ENCODE results near the gene ZDHHC13. TPM values are rescaled to one million over a fixed set of nuclear protein-coding genes. Genes with fewer than 3 reads are reported as not detected.

Gene ZDHHC13
- total RNA-seq, 1 experiment from 2014 or later = 8.3 TPM

DNA sequence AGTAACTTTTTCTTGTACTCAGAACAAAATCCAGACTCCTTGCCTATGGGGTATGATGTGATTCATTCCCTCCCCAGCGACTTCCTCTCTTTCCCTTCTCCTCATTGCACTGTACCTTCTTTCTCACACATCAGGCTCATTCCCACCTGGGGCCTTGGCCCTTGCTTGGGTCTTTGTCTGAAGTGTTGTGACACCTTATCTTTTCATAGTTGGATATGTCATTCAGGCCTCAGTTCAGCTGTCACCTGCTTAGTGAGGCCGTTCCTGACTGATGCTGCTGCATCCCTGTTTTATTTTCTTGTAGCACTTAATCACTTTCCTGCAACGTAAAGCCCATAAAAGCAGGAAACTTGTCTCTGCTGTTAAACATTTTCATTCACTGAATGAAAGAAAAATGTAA is 39.9 kb downstream of the ZDHHC13 start:
- H3K9me3 Mint-ChIP-seq (ENCODE audit: unreplicated experiment) = no peaks in the 10 kb centered on the region
- CTCF ChIA-PET = interaction anchor here (0.6 kb wide), 1 partner anchor 9 kb away, joined by 5 read pairs; no protein-coding TSS in a partner anchor

DNA sequence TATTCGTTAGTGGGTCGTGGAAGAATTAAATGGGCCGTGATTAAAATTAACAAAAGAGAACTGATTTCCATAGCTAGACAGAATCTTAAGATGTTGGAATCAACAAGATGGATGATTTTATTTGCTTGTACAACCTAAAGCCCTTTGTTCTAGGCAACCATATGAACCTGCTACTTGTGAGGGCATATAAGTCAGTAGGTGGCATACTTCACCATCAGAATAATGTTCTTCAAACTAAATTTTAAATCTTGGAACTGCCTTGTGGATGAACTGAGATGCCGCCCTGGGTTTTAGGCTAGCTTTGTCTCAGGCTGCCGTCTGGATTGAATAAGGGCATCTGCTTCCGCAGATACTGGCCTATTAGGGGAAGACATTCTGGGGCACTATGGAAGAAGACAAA is 43.9 kb downstream of the ZDHHC13 start:
- peak; percentile 3 for DNase-seq (ENCODE audit: unreplicated experiment)

More for the DNA sequence above, 39.9 kb downstream of the ZDHHC13 start:
- POLR2A ChIA-PET = no interaction called here
- no TSS peak for BruUV-seq (replicated peaks)
- no peak overlapping the region for H3K4me3 Mint-ChIP-seq (ENCODE audit: unreplicated experiment)
- no peak for DNase-seq (ENCODE audit: unreplicated experiment)
- no peaks in the 10 kb centered on the region for H3K4me1 Mint-ChIP-seq (ENCODE audit: insufficient read depth, unreplicated experiment)
- peaks cover 23% of the 10 kb centered on the region for H3K36me3 Mint-ChIP-seq (ENCODE audit: insufficient read depth, unreplicated experiment)
- no peak overlapping the region for H3K27ac Mint-ChIP-seq (ENCODE audit: low read depth, unreplicated experiment)
- TF ChIP-seq, protein P1, sequence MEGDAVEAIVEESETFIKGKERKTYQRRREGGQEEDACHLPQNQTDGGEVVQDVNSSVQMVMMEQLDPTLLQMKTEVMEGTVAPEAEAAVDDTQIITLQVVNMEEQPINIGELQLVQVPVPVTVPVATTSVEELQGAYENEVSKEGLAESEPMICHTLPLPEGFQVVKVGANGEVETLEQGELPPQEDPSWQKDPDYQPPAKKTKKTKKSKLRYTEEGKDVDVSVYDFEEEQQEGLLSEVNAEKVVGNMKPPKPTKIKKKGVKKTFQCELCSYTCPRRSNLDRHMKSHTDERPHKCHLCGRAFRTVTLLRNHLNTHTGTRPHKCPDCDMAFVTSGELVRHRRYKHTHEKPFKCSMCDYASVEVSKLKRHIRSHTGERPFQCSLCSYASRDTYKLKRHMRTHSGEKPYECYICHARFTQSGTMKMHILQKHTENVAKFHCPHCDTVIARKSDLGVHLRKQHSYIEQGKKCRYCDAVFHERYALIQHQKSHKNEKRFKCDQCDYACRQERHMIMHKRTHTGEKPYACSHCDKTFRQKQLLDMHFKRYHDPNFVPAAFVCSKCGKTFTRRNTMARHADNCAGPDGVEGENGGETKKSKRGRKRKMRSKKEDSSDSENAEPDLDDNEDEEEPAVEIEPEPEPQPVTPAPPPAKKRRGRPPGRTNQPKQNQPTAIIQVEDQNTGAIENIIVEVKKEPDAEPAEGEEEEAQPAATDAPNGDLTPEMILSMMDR (IDR thresholded peaks at IDR 0.05; ENCODE audit: unreplicated experiment) = no peak
- no peaks in the 10 kb centered on the region for H3K27me3 Mint-ChIP-seq (ENCODE audit: insufficient read depth, unreplicated experiment)
- intact Hi-C loops (cut with micrococcal nuclease) = no loop called here

DNA sequence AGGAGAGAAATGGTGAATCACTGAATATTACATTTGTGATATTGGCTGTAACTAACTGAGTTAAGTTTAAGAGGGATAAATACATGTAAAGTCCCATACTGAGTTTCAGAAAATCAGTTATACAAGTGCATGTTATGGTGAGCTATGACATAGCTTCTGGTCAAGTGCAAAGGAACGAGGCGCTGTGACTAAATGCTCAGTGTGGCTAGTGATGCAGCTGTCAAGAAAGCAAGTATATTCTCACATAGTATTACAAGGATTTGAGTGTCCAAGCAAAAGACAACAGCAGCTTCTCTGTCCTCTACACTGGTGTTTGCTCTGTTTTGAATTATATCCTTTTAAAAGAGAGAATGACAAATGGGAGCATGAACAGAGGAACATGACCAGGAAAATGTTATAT is 44.7 kb downstream of the ZDHHC13 start:
- peaks cover 24% of the 10 kb centered on the region for H3K36me3 Mint-ChIP-seq (ENCODE audit: insufficient read depth, unreplicated experiment)
- no peaks in the 10 kb centered on the region for H3K9me3 Mint-ChIP-seq (ENCODE audit: unreplicated experiment)
- BruUV-seq (replicated peaks) = no TSS peak
- ChIA-PET POLR2A (no interaction called here), CTCF (interaction anchor here (0.8 to 2.9 kb wide), 6 partner anchors 9 to 393 kb away, joined by 3 to 12 read pairs (median 5); no protein-coding TSS in a partner anchor)
- H3K4me1 Mint-ChIP-seq (ENCODE audit: insufficient read depth, unreplicated experiment) = no peaks in the 10 kb centered on the region
- intact Hi-C loops (cut with micrococcal nuclease) = loop anchor here (10.0 kb wide), 1 partner anchor 153 kb away; no protein-coding TSS in a partner anchor
- H3K4me3 Mint-ChIP-seq (ENCODE audit: unreplicated experiment) = no peak overlapping the region
- H3K27ac Mint-ChIP-seq (ENCODE audit: low read depth, unreplicated experiment) = no peak overlapping the region
- DNase-seq (ENCODE audit: unreplicated experiment) = no peak
- H3K27me3 Mint-ChIP-seq (ENCODE audit: insufficient read depth, unreplicated experiment) = no peaks in the 10 kb centered on the region
- TF ChIP-seq, protein P1 (IDR thresholded peaks at IDR 0.05; ENCODE audit: unreplicated experiment) = no peak

More for the DNA sequence above, 43.9 kb downstream of the ZDHHC13 start:
- H3K4me3 Mint-ChIP-seq (ENCODE audit: unreplicated experiment) = no peak overlapping the region
- no peaks in the 10 kb centered on the region for H3K4me1 Mint-ChIP-seq (ENCODE audit: insufficient read depth, unreplicated experiment)
- H3K27me3 Mint-ChIP-seq (ENCODE audit: insufficient read depth, unreplicated experiment) = no peaks in the 10 kb centered on the region
- H3K27ac Mint-ChIP-seq (ENCODE audit: low read depth, unreplicated experiment) = no peak overlapping the region
- POLR2A ChIA-PET = no interaction called here
- H3K36me3 Mint-ChIP-seq (ENCODE audit: insufficient read depth, unreplicated experiment) = peaks cover 25% of the 10 kb centered on the region
- TF ChIP-seq, protein P1 (IDR thresholded peaks at IDR 0.05; ENCODE audit: unreplicated experiment) = no peak
- H3K9me3 Mint-ChIP-seq (ENCODE audit: unreplicated experiment) = no peaks in the 10 kb centered on the region
- BruUV-seq (replicated peaks) = no TSS peak
- CTCF ChIA-PET = interaction anchor here (0.6 to 2.9 kb wide), 5 partner anchors 12 to 1886 kb away, joined by 3 to 12 read pairs (median 4); no protein-coding TSS in a partner anchor
- intact Hi-C loops (cut with micrococcal nuclease) = loop anchor here (10.0 kb wide), 1 partner anchor 154 kb away; no protein-coding TSS in a partner anchor

DNA sequence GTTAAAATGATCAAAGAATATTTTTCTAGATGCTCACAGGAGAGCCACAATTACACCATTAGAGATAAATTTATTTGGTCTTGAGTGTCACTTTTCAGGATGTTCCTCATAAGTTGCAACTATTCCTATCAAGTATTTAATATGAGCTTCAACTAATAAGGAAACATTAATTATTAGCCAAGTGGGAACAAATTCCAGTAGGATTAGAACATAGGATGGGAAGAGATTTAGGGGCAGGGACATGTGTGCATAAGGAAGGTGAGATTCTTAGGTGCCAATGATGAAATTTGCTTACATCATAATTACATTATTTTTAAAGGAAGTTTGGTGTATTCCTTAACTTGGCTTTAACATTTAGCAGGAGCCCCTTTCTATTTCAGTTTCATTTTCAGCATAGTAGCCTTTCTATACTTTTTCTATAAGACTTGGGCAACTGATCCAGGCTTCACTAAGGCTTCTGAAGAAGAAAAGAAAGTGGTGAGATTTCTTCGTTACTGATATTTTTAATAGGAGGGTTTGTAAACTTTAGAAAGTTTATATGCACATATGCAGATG is 46.1 kb downstream of the ZDHHC13 start:
- peaks cover 36% of the 10 kb centered on the region for H3K36me3 Mint-ChIP-seq (ENCODE audit: insufficient read depth, unreplicated experiment)
- ChIA-PET POLR2A (interaction anchor here (1.1 kb wide), 1 partner anchor 14 kb away, joined by 3 read pairs; no protein-coding TSS in a partner anchor), CTCF (interaction anchor here (1.8 to 2.9 kb wide), 2 partner anchors 86 to 392 kb away, joined by 6 to 8 read pairs; no protein-coding TSS in a partner anchor)
- no peak overlapping the region for H3K27ac Mint-ChIP-seq (ENCODE audit: low read depth, unreplicated experiment)
- no TSS peak for BruUV-seq (replicated peaks)
- H3K4me3 Mint-ChIP-seq (ENCODE audit: unreplicated experiment) = no peak overlapping the region
- no peaks in the 10 kb centered on the region for H3K9me3 Mint-ChIP-seq (ENCODE audit: unreplicated experiment)
- no peaks in the 10 kb centered on the region for H3K4me1 Mint-ChIP-seq (ENCODE audit: insufficient read depth, unreplicated experiment)
- no peak for DNase-seq (ENCODE audit: unreplicated experiment)
- intact Hi-C loops (cut with micrococcal nuclease) = loop anchor here (10.0 kb wide), 1 partner anchor 152 kb away; no protein-coding TSS in a partner anchor
- H3K27me3 Mint-ChIP-seq (ENCODE audit: insufficient read depth, unreplicated experiment) = no peaks in the 10 kb centered on the region
- TF ChIP-seq, protein P1 (IDR thresholded peaks at IDR 0.05; ENCODE audit: unreplicated experiment) = no peak

Measured in MCF 10A (cell line).